HEK293 (cell line): ENCODE measurements around the gene PIGW.
A peak's percentile ranks its signal among the peaks of the same experiment; 100 is the strongest.

Experiments
- ATF2 ChIP-seq: fragments of 450-650 bp; formaldehyde crosslinking; IDR thresholded peaks from 2 replicates; pipeline ENCODE4 v1.5.1; 2016; ENCODE audit warnings: missing biosample characterization, missing genetic modification characterization, low read depth
- BCL11A ChIP-seq: fragments of 450-650 bp; formaldehyde crosslinking; IDR thresholded peaks from 2 replicates; pipeline ENCODE4 v1.5.1; 2016; ENCODE audit warnings: low read depth, missing biosample characterization, missing genetic modification characterization
- BCL11B ChIP-seq: fragments of 450-650 bp; formaldehyde crosslinking; IDR thresholded peaks from 2 replicates; pipeline ENCODE4 v1.5.1; 2016; ENCODE audit warnings: low read depth, missing biosample characterization, missing genetic modification characterization
- EGR2 ChIP-seq: fragments of 450-650 bp; formaldehyde crosslinking; IDR thresholded peaks from 2 replicates; pipeline ENCODE4 v1.5.1; 2016; ENCODE audit warnings: low read depth, missing biosample characterization, missing genetic modification characterization
- GLI4 ChIP-seq: fragments of 450-650 bp; formaldehyde crosslinking; IDR thresholded peaks from 2 replicates; pipeline ENCODE4 v1.5.1; 2016; ENCODE audit warnings: missing biosample characterization, missing genetic modification characterization
- OVOL3 ChIP-seq: fragments of 450-650 bp; formaldehyde crosslinking; IDR thresholded peaks from 2 replicates; pipeline ENCODE4 v1.5.1; 2016; ENCODE audit warnings: missing biosample characterization, missing genetic modification characterization
- PRDM10 ChIP-seq: fragments of 450-650 bp; formaldehyde crosslinking; IDR thresholded peaks from 2 replicates; pipeline ENCODE4 v1.5.1; 2016; ENCODE audit warnings: missing biosample characterization, missing genetic modification characterization
- SP3 ChIP-seq: fragments of 450-650 bp; formaldehyde crosslinking; IDR thresholded peaks from 2 replicates; pipeline ENCODE4 v1.5.1; 2016; ENCODE audit warnings: missing biosample characterization, missing genetic modification characterization
- TRIM28 ChIP-seq: IDR thresholded peaks from 2 replicates; pipeline ENCODE4 v1.6.1; 2011; ENCODE audit warnings: low read length, control low read depth, borderline replicate concordance
- ZBTB11 ChIP-seq: fragments of 450-650 bp; formaldehyde crosslinking; conservative IDR thresholded peaks from 2 replicates; pipeline ENCODE4 v1.5.1; 2016; ENCODE audit warnings: low read depth, missing biosample characterization, missing genetic modification characterization
- ZFP3 ChIP-seq: fragments of 450-650 bp; formaldehyde crosslinking; IDR thresholded peaks from 2 replicates; pipeline ENCODE4 v1.5.1; 2016; ENCODE audit warnings: low read depth, missing biosample characterization, missing genetic modification characterization
- ZNF112 ChIP-seq: fragments of 450-650 bp; formaldehyde crosslinking; IDR thresholded peaks from 2 replicates; pipeline ENCODE4 v1.5.0; 2017; ENCODE audit warnings: missing biosample characterization, missing genetic modification characterization
- ZNF202 ChIP-seq: fragments of 450-650 bp; formaldehyde crosslinking; IDR thresholded peaks from 2 replicates; pipeline ENCODE4 v1.5.1; 2016; ENCODE audit warnings: missing biosample characterization, missing genetic modification characterization, borderline replicate concordance
- ZNF214 ChIP-seq: fragments of 450-650 bp; formaldehyde crosslinking; IDR thresholded peaks from 2 replicates; pipeline ENCODE4 v1.5.1; 2017; ENCODE audit warnings: missing biosample characterization, mild to moderate bottlenecking, missing genetic modification characterization, borderline replicate concordance
- ZNF223 ChIP-seq: fragments of 450-650 bp; formaldehyde crosslinking; IDR thresholded peaks from 2 replicates; pipeline ENCODE4 v1.5.1; 2016; ENCODE audit warnings: missing biosample characterization, missing genetic modification characterization
- ZNF26 ChIP-seq: fragments of 450-650 bp; formaldehyde crosslinking; IDR thresholded peaks from 2 replicates; pipeline ENCODE4 v1.5.1; 2016; ENCODE audit warnings: missing biosample characterization, missing genetic modification characterization
- ZNF266 ChIP-seq: fragments of 450-650 bp; formaldehyde crosslinking; IDR thresholded peaks from 2 replicates; pipeline ENCODE4 v1.5.1; 2016; ENCODE audit warnings: missing biosample characterization, missing genetic modification characterization, low read depth
- ZNF302 ChIP-seq: fragments of 450-650 bp; formaldehyde crosslinking; IDR thresholded peaks from 2 replicates; pipeline ENCODE4 v1.5.1; 2016; ENCODE audit warnings: missing biosample characterization, missing genetic modification characterization, low read depth
- ZNF362 ChIP-seq: fragments of 450-650 bp; formaldehyde crosslinking; IDR thresholded peaks from 2 replicates; pipeline ENCODE4 v1.5.1; 2016; ENCODE audit warnings: missing biosample characterization, missing genetic modification characterization
- ZNF404 ChIP-seq: fragments of 450-650 bp; formaldehyde crosslinking; IDR thresholded peaks from 2 replicates; pipeline ENCODE4 v1.5.1; 2017; ENCODE audit warnings: missing biosample characterization, missing genetic modification characterization
- ZNF510 ChIP-seq: fragments of 450-650 bp; formaldehyde crosslinking; IDR thresholded peaks from 2 replicates; pipeline ENCODE4 v1.5.1; 2018; ENCODE audit warnings: mild to moderate bottlenecking, missing genetic modification characterization, missing biosample characterization; ENCODE audit not compliant: insufficient replicate concordance
- ZNF610 ChIP-seq: fragments of 450-650 bp; formaldehyde crosslinking; IDR thresholded peaks from 2 replicates; pipeline ENCODE4 v1.5.1; 2016; ENCODE audit warnings: missing biosample characterization, missing genetic modification characterization, borderline replicate concordance
- ZNF639 ChIP-seq: fragments of 450-650 bp; formaldehyde crosslinking; IDR thresholded peaks from 2 replicates; pipeline ENCODE4 v1.5.1; 2016; ENCODE audit warnings: missing biosample characterization, missing genetic modification characterization
- ZNF837 ChIP-seq: fragments of 450-650 bp; formaldehyde crosslinking; IDR thresholded peaks from 2 replicates; pipeline ENCODE4 v1.5.1; 2016; ENCODE audit warnings: missing biosample characterization, missing genetic modification characterization

Gene PIGW

GRCh38 chr17:36545465-36546417, 11.0 kb downstream of the PIGW start (continued):
- peak; percentile 52; the same call in 1 of the 2 replicates for TF ChIP-seq ZBTB11 (tag by site-specific recombination)
- peak; percentile 65 for TF ChIP-seq PRDM10 (tag by site-specific recombination)
- TF ChIP-seq ZNF266: no peak
- TF ChIP-seq ATF2 (tag by site-specific recombination): no peak
- TF ChIP-seq ZNF214: no peak
- no peak; the same call in 1 of the 2 replicates for TF ChIP-seq ZNF639 (tag by site-specific recombination)
- peak; percentile 89 for TF ChIP-seq GLI4 (tag by site-specific recombination)
- TF ChIP-seq ZNF302: no peak
- TF ChIP-seq ZNF202 (tag by site-specific recombination): no peak
- TF ChIP-seq ZFP3 (tag by site-specific recombination): no peak
- TF ChIP-seq ZNF26 (tag by site-specific recombination): no peak
- TF ChIP-seq TRIM28: no peak; the same call in 1 of the 2 replicates
- no peak for TF ChIP-seq ZNF112
- TF ChIP-seq ZNF510 (tag by site-specific recombination): no peak
- no peak for TF ChIP-seq OVOL3 (tag by site-specific recombination)
- TF ChIP-seq BCL11A (tag by site-specific recombination): peak; percentile 20; the same call in 1 of the 2 replicates
- TF ChIP-seq ZNF610 (tag by site-specific recombination): peak; percentile 99
- no peak for TF ChIP-seq BCL11B (tag by site-specific recombination)
- peak; percentile 60 for TF ChIP-seq SP3
- no peak for TF ChIP-seq ZNF404
- peak; percentile 38; the same call in 1 of the 2 replicates for TF ChIP-seq EGR2
- TF ChIP-seq ZNF837 (tag by site-specific recombination): no peak
- TF ChIP-seq ZNF223 (tag by site-specific recombination): no peak
- no peak for TF ChIP-seq ZNF362
